ENCODE measurements around the gene RALA.
"Not testable (repeated sequence)": the region's sequence is repeated elsewhere in the genome, so short reads cannot be mapped to it uniquely, and the experiment has no call there.

GRCh38 chr7:39679874-39680273, 56.5 kb downstream of the RALA start:
- not testable (repeated sequence) for TF ChIP-seq TARDBP (IDR thresholded peaks at IDR 0.05); FOXA1 (IDR thresholded peaks at IDR 0.05); ELF4 (IDR thresholded peaks at IDR 0.05); FOXK2 (IDR thresholded peaks at IDR 0.05); BHLHE40 (IDR thresholded peaks at IDR 0.05; ENCODE audit: borderline replicate concordance); SP1 (IDR thresholded peaks at IDR 0.05); SUZ12 (IDR thresholded peaks at IDR 0.05); ZNF384 (IDR thresholded peaks at IDR 0.05); PKNOX1 (IDR thresholded peaks at IDR 0.05)

Measured in HEK293T (cell line).